Measurements from ENCODE around the gene MRRF.

DNA sequence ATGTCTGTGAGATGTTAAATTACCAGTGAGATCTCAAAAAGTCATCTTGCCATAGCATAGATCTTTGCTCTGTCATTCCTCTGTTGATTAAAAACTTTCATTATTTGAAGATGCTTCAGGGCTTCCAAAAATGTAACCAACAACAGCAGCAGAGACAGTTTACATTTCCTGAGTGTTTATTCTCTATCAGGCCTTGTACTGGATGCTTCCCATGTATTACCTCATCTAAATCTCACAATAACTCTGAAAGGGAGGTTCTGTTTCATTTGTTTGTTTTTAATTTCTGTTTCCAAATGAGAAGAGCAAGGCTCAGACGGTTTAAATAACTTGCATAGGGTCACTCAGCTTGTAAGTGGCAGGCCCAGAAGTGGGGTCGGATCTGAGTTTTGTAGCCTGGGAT lies 45.2 kb downstream of the MRRF start:
- TF ChIP-seq, protein P1, sequence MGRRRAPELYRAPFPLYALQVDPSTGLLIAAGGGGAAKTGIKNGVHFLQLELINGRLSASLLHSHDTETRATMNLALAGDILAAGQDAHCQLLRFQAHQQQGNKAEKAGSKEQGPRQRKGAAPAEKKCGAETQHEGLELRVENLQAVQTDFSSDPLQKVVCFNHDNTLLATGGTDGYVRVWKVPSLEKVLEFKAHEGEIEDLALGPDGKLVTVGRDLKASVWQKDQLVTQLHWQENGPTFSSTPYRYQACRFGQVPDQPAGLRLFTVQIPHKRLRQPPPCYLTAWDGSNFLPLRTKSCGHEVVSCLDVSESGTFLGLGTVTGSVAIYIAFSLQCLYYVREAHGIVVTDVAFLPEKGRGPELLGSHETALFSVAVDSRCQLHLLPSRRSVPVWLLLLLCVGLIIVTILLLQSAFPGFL (CRISPR knock-in tag; IDR thresholded peaks at IDR 0.05; ENCODE audit: borderline replicate concordance) = no peak
- TF ChIP-seq MXD4 (CRISPR knock-in tag; IDR thresholded peaks at IDR 0.05; ENCODE audit: borderline replicate concordance) = no peak
- TF ChIP-seq, protein P2, sequence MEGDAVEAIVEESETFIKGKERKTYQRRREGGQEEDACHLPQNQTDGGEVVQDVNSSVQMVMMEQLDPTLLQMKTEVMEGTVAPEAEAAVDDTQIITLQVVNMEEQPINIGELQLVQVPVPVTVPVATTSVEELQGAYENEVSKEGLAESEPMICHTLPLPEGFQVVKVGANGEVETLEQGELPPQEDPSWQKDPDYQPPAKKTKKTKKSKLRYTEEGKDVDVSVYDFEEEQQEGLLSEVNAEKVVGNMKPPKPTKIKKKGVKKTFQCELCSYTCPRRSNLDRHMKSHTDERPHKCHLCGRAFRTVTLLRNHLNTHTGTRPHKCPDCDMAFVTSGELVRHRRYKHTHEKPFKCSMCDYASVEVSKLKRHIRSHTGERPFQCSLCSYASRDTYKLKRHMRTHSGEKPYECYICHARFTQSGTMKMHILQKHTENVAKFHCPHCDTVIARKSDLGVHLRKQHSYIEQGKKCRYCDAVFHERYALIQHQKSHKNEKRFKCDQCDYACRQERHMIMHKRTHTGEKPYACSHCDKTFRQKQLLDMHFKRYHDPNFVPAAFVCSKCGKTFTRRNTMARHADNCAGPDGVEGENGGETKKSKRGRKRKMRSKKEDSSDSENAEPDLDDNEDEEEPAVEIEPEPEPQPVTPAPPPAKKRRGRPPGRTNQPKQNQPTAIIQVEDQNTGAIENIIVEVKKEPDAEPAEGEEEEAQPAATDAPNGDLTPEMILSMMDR (IDR thresholded peaks at IDR 0.05) = no peak
- no peak for TF ChIP-seq FOXK1 (CRISPR knock-in tag; IDR thresholded peaks at IDR 0.05)
- no peak for TF ChIP-seq CBFB (CRISPR knock-in tag; IDR thresholded peaks at IDR 0.05; ENCODE audit: low read depth)
- no peak for TF ChIP-seq ETV6 (CRISPR knock-in tag; IDR thresholded peaks at IDR 0.05)
- TF ChIP-seq, protein P3, sequence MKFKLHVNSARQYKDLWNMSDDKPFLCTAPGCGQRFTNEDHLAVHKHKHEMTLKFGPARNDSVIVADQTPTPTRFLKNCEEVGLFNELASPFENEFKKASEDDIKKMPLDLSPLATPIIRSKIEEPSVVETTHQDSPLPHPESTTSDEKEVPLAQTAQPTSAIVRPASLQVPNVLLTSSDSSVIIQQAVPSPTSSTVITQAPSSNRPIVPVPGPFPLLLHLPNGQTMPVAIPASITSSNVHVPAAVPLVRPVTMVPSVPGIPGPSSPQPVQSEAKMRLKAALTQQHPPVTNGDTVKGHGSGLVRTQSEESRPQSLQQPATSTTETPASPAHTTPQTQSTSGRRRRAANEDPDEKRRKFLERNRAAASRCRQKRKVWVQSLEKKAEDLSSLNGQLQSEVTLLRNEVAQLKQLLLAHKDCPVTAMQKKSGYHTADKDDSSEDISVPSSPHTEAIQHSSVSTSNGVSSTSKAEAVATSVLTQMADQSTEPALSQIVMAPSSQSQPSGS (CRISPR knock-in tag; IDR thresholded peaks at IDR 0.05; ENCODE audit: borderline replicate concordance, low read depth) = no peak
- no peak for TF ChIP-seq NR2C2 (CRISPR knock-in tag; IDR thresholded peaks at IDR 0.05)
- no peak for TF ChIP-seq JUN (CRISPR knock-in tag; IDR thresholded peaks at IDR 0.05)
- no peak for TF ChIP-seq TCF7 (CRISPR knock-in tag; IDR thresholded peaks at IDR 0.05; ENCODE audit: low read depth)
